ENCODE results near the gene GALNT2. TPM values are rescaled to one million over a fixed set of nuclear protein-coding genes. Genes with fewer than 3 reads are reported as not detected.

Gene GALNT2
- total and polyA plus RNA-seq, 2 of the 13 experiments (the other 11 are each of a cell fraction or from before 2014, with no cell fraction given) = 39.3 to 39.6 TPM

DNA sequence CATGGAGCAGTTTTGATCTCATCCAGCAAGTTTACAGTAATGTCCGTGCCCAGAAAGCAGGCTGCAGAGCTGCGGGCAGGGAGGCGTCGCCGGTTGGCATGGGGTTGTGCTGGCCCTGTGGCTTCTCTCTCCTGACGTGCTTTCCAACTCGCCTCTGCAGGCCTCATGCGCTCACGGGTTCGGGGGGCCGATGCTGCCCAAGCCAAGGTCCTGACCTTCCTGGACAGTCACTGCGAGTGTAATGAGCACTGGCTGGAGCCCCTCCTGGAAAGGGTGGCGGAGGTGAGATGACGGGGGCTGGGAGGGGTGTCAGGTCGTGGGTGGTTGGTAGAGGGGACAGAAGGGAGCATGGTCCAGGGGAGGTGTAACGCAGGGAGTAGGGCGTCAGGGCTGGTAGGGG is 176.1 kb downstream of the GALNT2 start:
- BruUV-seq (replicated peaks) = no TSS peak
- no peak overlapping the region for H3K4me2 ChIP-seq (ENCODE audit: low read depth, low read length)
- H3K79me2 ChIP-seq (ENCODE audit: insufficient read depth, low read length) = no peaks in the 10 kb centered on the region
- in situ Hi-C loops (cut with HindIII; ENCODE audit: extremely low pct_ligation_motif_present, low pct_unique_long_range_greater_than_20kb) = no loop called here
- H3K27ac ChIP-seq (ENCODE audit: extremely low read length, insufficient read depth, low read length) = no peak overlapping the region
- H2AFZ ChIP-seq (ENCODE audit: low read length) = no peak overlapping the region
- H3K4me1 ChIP-seq (ENCODE audit: insufficient read depth, low read length) = no peaks in the 10 kb centered on the region
- FAIRE-seq (no peak), ATAC-seq (no peak), DNase-seq (ENCODE audit: low spot score) (no peak)
- H3K27me3 ChIP-seq (ENCODE audit: control insufficient read depth in 1 of 2, insufficient read depth in 2 of 2, low read length in 2 of 2) = no peaks in the 10 kb centered on the region
- ChIA-PET POLR2A (no interaction called here), CTCF (ENCODE audit: low intra/inter-chr PET ratio, low total read pairs) (no interaction called here)
- H4K20me1 ChIP-seq (ENCODE audit: insufficient read depth, low read length) = no peaks in the 10 kb centered on the region
- intact Hi-C loops (cut with micrococcal nuclease; ENCODE audit: unreplicated experiment) = no loop called here
- no peak overlapping the region for H3K9ac ChIP-seq (ENCODE audit: insufficient read depth, low read depth, low read length)
- H3K9me3 ChIP-seq (ENCODE audit: low read length) = no peaks in the 10 kb centered on the region
- TF ChIP-seq ATF1 (CRISPR knock-in tag; IDR thresholded peaks at IDR 0.05) = no peak
- no peak for TF ChIP-seq GZF1 (CRISPR knock-in tag; IDR thresholded peaks at IDR 0.05)
- no peak for TF ChIP-seq MED1 (CRISPR knock-in tag; IDR thresholded peaks at IDR 0.05)
- TF ChIP-seq, protein P1, sequence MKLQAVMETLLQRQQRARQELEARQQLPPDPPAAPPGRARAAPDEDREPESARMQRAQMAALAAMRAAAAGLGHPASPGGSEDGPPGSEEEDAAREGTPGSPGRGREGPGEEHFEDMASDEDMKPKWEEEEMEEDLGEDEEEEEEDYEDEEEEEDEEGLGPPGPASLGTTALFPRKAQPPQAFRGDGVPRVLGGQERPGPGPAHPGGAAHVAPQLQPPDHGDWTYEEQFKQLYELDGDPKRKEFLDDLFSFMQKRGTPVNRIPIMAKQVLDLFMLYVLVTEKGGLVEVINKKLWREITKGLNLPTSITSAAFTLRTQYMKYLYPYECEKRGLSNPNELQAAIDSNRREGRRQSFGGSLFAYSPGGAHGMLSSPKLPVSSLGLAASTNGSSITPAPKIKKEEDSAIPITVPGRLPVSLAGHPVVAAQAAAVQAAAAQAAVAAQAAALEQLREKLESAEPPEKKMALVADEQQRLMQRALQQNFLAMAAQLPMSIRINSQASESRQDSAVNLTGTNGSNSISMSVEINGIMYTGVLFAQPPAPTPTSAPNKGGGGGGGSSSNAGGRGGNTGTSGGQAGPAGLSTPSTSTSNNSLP (IDR thresholded peaks at IDR 0.05; ENCODE audit: low read depth, low read length) = no peak
- TF ChIP-seq ZBTB38 (CRISPR knock-in tag; IDR thresholded peaks at IDR 0.05) = no peak
- TF ChIP-seq SPEN (CRISPR knock-in tag; IDR thresholded peaks at IDR 0.05; ENCODE audit: low read depth) = no peak
- TF ChIP-seq, protein P2, sequence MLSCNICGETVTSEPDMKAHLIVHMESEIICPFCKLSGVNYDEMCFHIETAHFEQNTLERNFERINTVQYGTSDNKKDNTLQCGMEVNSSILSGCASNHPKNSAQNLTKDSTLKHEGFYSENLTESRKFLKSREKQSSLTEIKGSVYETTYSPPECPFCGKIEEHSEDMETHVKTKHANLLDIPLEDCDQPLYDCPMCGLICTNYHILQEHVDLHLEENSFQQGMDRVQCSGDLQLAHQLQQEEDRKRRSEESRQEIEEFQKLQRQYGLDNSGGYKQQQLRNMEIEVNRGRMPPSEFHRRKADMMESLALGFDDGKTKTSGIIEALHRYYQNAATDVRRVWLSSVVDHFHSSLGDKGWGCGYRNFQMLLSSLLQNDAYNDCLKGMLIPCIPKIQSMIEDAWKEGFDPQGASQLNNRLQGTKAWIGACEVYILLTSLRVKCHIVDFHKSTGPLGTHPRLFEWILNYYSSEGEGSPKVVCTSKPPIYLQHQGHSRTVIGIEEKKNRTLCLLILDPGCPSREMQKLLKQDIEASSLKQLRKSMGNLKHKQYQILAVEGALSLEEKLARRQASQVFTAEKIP (CRISPR knock-in tag; IDR thresholded peaks at IDR 0.05; ENCODE audit: borderline replicate concordance) = no peak
- TF ChIP-seq, protein P3, sequence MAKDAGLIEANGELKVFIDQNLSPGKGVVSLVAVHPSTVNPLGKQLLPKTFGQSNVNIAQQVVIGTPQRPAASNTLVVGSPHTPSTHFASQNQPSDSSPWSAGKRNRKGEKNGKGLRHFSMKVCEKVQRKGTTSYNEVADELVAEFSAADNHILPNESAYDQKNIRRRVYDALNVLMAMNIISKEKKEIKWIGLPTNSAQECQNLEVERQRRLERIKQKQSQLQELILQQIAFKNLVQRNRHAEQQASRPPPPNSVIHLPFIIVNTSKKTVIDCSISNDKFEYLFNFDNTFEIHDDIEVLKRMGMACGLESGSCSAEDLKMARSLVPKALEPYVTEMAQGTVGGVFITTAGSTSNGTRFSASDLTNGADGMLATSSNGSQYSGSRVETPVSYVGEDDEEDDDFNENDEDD (CRISPR knock-in tag; IDR thresholded peaks at IDR 0.05; ENCODE audit: borderline replicate concordance) = no peak
- TF ChIP-seq, protein P4, sequence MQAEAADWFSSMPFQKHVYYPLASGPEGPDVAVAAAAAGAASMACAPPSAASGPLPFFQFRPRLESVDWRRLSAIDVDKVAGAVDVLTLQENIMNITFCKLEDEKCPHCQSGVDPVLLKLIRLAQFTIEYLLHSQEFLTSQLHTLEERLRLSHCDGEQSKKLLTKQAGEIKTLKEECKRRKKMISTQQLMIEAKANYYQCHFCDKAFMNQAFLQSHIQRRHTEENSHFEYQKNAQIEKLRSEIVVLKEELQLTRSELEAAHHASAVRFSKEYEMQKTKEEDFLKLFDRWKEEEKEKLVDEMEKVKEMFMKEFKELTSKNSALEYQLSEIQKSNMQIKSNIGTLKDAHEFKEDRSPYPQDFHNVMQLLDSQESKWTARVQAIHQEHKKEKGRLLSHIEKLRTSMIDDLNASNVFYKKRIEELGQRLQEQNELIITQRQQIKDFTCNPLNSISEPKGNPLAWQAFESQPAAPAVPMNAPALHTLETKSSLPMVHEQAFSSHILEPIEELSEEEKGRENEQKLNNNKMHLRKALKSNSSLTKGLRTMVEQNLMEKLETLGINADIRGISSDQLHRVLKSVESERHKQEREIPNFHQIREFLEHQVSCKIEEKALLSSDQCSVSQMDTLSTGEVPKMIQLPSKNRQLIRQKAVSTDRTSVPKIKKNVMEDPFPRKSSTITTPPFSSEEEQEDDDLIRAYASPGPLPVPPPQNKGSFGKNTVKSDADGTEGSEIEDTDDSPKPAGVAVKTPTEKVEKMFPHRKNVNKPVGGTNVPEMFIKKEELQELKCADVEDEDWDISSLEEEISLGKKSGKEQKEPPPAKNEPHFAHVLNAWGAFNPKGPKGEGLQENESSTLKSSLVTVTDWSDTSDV (CRISPR knock-in tag; IDR thresholded peaks at IDR 0.05) = no peak
- no peak for TF ChIP-seq AGO1 (IDR thresholded peaks at IDR 0.05; ENCODE audit: low read depth, low read length, poor library complexity, severe bottlenecking)
- TF ChIP-seq KMT2A (CRISPR knock-in tag; IDR thresholded peaks at IDR 0.05) = no peak
- no peak for TF ChIP-seq XBP1 (CRISPR knock-in tag; IDR thresholded peaks at IDR 0.05)
- TF ChIP-seq SP140L (CRISPR knock-in tag; IDR thresholded peaks at IDR 0.05; ENCODE audit: borderline replicate concordance) = no peak
- no peak for TF ChIP-seq CHD4 (IDR thresholded peaks at IDR 0.05; ENCODE audit: borderline replicate concordance, low read length)
- TF ChIP-seq, protein P5, sequence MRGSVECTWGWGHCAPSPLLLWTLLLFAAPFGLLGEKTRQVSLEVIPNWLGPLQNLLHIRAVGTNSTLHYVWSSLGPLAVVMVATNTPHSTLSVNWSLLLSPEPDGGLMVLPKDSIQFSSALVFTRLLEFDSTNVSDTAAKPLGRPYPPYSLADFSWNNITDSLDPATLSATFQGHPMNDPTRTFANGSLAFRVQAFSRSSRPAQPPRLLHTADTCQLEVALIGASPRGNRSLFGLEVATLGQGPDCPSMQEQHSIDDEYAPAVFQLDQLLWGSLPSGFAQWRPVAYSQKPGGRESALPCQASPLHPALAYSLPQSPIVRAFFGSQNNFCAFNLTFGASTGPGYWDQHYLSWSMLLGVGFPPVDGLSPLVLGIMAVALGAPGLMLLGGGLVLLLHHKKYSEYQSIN (CRISPR knock-in tag; IDR thresholded peaks at IDR 0.05; ENCODE audit: borderline replicate concordance) = no peak
- no peak for TF ChIP-seq FOXM1 (CRISPR knock-in tag; IDR thresholded peaks at IDR 0.05)
- TF ChIP-seq SP1 (IDR thresholded peaks at IDR 0.05) = no peak
- no peak for TF ChIP-seq SP1 (CRISPR knock-in tag; IDR thresholded peaks at IDR 0.05)
- TF ChIP-seq ZNF530 (CRISPR knock-in tag; IDR thresholded peaks at IDR 0.05; ENCODE audit: low read depth) = no peak
- WGBS (ENCODE audit: low lambda C conversion rate) = 94% methylated on average over 17 of the region's 17 CpGs
- H3K36me3 ChIP-seq (replicated peaks in 1 of 2; ENCODE audit: control insufficient read depth in 1 of 2, insufficient read depth in 2 of 2, low read length in 2 of 2) = peaks cover 4 to 34% of the 10 kb centered on the region in 2 experiments; a peak in 3 of 5 replicates
- H3K4me3 ChIP-seq (replicated peaks in 1 of 3; ENCODE audit: insufficient read depth in 1 of 3, low read depth in 2 of 3, low read length in 3 of 3) = no peak overlapping the region

Data from HepG2 (cell line).